Hepatocyte (in vitro differentiated cells): ENCODE measurements around the gene NCBP2.

Source experiments
- CTCF ChIP-seq: fragments of 200-600 bp; sonication (generic); IDR thresholded peaks from 2 replicates; pipeline ENCODE4 v1.5.1; 2016; ENCODE audit warnings: antibody characterized with exemption, mild to moderate bottlenecking; ENCODE audit not compliant: poor library complexity
- EZH2 ChIP-seq: fragments of 200-600 bp; sonication (generic); IDR thresholded peaks from 2 replicates; pipeline ENCODE4 v1.6.1; 2016; ENCODE audit warnings: antibody characterized with exemption, mild to moderate bottlenecking, borderline replicate concordance
- EZH2phosphoT487 ChIP-seq: fragments of 200-600 bp; sonication (generic); IDR thresholded peaks from one replicate; pipeline ENCODE4 v1.6.1; 2018; ENCODE audit warnings: antibody characterized with exemption, mild to moderate bottlenecking, low read depth, moderate library complexity; ENCODE audit not compliant: unreplicated experiment, severe bottlenecking

DNA sequence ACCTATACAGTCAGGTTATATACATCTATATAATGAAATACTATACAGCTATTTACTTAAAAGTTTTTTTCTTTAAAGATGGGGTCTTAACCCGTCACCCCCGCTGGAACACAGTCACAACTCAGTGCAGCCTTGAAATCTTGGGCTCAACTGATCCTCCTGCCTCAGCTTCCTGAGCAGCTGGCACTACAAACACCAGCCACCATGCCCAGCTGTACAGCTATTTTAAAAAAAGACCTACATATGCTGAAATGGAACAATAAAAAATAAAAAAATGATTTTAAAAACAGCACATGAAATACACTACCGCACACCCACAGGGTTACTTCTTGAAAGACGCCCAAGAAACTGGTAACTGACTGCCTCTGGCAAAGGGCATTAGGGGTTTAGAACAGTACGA is 3.8 kb downstream of the NCBP2 start:
- TF ChIP-seq CTCF = no peak
- TF ChIP-seq EZH2 = no peak
- no peak for TF ChIP-seq EZH2phosphoT487
